Activated CD4-positive, alpha-beta T cell treated with anti-CD3 and anti-CD28 coated beads for 1 hour (primary cell): ENCODE measurements around the gene KIF1C.
"Not testable (repeated sequence)": the region's sequence is repeated elsewhere in the genome, so short reads cannot be mapped to it uniquely, and the experiment has no call there.

Source experiments
- DNase-seq: peaks from one replicate; pipeline ENCODE4 v3.0.0-alpha.2; 2020

The KIF1C gene

GRCh38 chr17:5049314-5049841 is 51.6 kb downstream of the KIF1C start:
- DNase-seq = peak; percentile 55

GRCh38 chr17:5050278-5050677 is 52.5 kb downstream of the KIF1C start:
- no peak for DNase-seq

GRCh38 chr17:5055543-5055942 is 57.8 kb downstream of the KIF1C start:
- DNase-seq = no peak

GRCh38 chr17:5065227-5065744 is 67.5 kb downstream of the KIF1C start:
- DNase-seq = no peak

- DNase-seq = no peak
Measured at GRCh38 chr17:5068236-5068635, 70.5 kb downstream of the KIF1C start.

- DNase-seq = no peak
Measured at GRCh38 chr17:5069724-5070123, 72.0 kb downstream of the KIF1C start.

- DNase-seq = not testable (repeated sequence)
Measured at GRCh38 chr17:5075472-5075871, 77.7 kb downstream of the KIF1C start.

GRCh38 chr17:5077275-5077674 is 79.5 kb downstream of the KIF1C start:
- DNase-seq = not testable (repeated sequence)

GRCh38 chr17:5077781-5078105 is 80.0 kb downstream of the KIF1C start:
- no peak for DNase-seq
